ENCODE results near the gene CX3CL1. TPM values are rescaled to one million over a fixed set of nuclear protein-coding genes. Genes with fewer than 3 reads are reported as not detected.
"Not testable (repeated sequence)": the region's sequence is repeated elsewhere in the genome, so short reads cannot be mapped to it uniquely, and the experiment has no call there.

The CX3CL1 gene
- total RNA-seq, 1 donor from 2014 or later, result 3.0 TPM

GRCh38 chr16:57357330-57358085 lies 14.8 kb upstream of the CX3CL1 start:
- DNase-seq (ENCODE audit: low read depth, low spot score), result no peak

DNA sequence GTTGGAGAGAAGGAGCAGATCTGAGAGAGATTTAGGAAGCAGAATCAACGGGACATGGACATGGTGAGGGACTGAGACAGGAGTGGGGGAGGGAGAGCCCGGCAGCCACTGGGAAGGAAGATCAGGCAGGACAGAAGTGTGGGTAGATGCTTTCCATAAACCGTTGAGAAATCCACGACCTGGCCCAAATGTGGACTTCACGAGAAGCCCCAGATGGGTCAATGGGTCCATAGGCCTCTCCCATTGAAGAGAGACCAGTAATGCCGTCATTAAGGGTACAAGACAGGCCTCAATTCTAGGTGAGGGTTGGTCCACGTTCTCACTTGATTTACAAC lies 14.2 kb upstream of the CX3CL1 start:
- DNase-seq (ENCODE audit: low read depth, low spot score), result no peak

DNA sequence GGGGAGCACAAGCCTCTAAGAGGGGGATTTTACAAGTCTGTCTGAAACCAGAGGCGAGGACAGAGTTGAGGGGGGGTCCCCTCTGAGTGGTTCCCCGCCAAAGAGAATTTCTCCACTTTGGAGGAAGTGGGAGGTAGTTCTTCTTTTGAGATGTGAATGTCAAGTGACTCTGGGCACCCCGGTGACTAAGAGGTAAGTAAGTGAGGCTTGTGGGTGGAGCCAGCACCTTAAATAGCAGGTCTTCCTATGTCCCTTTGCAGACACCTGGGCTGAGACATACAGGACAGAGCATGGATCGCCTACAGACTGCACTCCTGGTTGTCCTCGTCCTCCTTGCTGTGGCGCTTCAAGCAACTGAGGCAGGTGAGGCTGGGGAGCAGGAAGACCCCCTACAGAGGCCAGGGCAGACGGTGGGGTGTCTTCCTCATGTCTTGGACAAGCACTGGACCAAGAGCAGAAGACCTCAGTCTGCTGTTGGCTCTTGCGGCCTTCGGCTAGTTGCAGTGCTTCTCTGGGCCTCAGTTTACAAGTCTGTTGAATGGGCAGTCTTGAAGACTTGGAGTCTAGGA lies 13.7 kb upstream of the CX3CL1 start, which contains the start of gene CCL22:
Gene CCL22 (plus strand): TSS at position 257 of the 569 bp plus-strand sequence. CDS start 34 bp downstream, at position 291.
- DNase-seq (ENCODE audit: low read depth, low spot score), result no peak

- DNase-seq (ENCODE audit: low read depth, low spot score), result no peak
Measured at GRCh38 chr16:57360321-57360935, 11.9 kb upstream of the CX3CL1 start.

DNA sequence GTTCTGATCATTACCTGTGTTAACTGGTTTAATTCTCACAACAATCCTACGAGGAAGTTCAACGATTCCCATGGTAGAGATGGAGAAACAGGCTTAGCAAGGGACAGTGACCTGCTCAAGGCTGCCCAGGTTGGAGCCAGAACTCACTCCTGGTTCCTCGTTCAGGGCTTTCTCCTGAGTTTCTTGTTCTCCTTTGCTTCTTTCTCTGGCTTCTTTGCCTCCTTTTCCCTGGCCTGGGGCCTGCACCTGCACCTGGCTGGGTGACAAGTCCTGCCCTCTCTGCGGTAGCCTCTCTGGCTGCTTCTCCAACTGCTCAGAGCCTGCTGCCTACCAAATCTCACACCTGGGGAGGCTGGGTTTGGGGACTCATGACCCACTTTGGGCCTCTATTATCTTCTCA lies 10.9 kb upstream of the CX3CL1 start:
- DNase-seq (ENCODE audit: low read depth, low spot score), result no peak

GRCh38 chr16:57364143-57364542 lies 8.1 kb upstream of the CX3CL1 start:
- DNase-seq (ENCODE audit: low read depth, low spot score), result no peak

DNA sequence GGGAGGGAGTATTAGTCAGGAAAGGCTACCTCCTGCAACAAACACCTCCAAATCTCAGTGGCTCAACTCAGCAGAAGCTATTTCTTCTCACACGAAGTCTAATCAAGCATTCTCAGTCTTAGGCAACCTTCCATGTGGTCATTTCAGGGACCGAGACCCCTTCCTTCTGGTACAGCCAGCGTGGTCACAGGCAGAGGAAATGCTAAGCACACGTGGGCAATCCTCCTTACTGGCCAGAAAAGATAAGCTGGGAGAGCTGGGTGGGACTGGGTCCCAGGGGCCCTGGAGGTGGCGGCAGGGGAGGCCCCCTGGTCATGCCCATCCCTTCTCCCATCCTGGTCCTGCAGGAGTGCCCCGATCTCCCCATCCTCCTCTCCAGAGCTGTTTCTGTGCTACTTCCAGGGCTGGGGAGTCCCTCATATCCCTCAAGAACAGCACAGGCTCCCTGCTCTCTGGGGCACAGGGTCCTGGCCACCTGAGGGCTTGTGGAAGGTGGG lies 5.7 kb upstream of the CX3CL1 start:
- DNase-seq (ENCODE audit: low read depth, low spot score), result no peak

GRCh38 chr16:57367116-57367752 lies 5.1 kb upstream of the CX3CL1 start:
- DNase-seq (ENCODE audit: low read depth, low spot score), result peak; percentile 36

GRCh38 chr16:57371494-57372371 lies 557 bp upstream of the CX3CL1 start:
- no peak for DNase-seq (ENCODE audit: low read depth, low spot score)

DNA sequence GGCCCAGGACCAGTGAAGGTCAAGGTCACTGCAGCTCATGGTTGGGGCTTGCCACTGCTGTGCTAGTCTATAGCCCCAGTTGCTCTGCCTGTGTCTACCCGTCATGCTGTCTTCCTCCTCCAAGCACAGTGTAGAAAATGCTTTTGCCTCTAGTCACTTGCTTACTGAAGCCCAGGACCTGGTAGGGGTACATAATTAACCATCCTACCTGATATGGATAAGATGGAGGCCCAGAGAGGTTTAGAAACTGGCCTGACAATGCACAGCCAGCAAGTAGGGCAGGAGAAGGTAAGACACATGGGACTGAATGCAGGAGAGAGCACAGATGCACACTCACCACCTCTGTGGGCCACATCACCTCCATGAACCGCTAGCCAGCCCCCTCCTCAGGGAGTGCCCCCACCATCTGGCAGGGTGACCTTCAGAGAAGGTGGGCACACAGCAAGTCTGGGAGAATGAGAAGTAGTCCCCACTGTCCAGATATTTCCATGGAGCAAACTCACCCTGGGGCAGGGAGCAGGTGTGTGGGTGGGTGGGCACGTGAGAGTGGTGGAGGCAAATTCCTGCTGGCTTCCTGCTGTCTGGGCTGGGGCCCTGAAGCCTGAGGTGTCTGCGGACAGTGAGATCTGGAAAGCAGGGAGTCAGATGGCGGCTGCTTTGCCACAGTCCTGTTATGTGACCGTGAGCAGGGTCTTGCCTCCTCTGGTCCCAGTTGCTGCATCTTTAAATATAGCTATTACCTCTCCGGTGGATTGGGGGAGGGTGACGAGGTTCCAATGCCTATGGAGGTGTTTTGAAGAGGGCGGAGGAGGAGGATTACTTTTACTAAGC lies 1.0 kb downstream of the CX3CL1 start:
- DNase-seq (ENCODE audit: low read depth, low spot score), result no peak

DNA sequence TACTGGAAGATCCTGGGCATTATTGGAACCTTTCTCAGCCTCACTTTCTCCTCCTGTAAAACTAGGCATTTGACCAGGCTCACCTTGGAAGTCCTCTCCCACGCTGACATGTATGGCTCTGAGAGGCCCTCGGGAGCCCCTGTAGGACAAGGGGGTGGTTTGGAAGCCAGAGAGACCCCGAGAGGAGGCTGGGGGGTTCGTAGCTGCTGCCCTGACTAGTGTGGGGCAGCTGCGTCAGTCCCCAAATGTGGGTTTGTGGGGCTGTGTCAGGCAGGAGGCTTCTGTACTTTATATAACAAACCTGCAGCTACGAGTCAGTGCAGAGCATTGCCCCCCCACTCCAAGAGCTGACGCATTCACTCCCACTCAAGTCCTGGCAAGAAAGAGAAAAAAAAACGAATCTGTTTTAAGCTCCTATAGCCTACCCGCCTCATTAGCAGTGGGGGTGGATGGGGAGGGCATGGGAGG lies 1.8 kb downstream of the CX3CL1 start:
- DNase-seq (ENCODE audit: low read depth, low spot score), result no peak

- DNase-seq (ENCODE audit: low read depth, low spot score), result not testable (repeated sequence)
Measured at GRCh38 chr16:57374925-57375465, 2.7 kb downstream of the CX3CL1 start.

DNA sequence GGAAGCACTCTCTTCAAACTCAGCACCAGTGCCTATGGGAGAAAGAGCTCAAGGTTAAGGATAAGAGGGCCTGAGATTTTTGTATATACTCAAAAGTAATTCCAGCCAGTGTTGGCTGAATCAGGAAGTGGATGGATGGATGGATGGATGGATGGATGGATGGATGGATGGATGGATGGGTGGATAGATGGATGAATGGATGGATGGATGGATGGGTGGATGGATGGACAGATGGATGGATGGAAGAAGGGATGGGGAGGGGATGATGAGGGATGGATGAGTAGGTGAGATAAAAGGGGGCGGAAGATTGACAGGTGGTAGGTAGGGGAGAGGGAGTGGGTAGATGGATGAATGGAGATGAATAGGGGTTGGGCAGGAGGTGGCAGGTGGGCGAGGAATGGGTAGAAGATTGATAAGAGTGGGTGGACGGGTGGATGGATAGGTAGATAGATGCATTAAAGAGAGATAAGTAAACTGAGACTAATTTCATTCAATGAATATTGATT lies 4.1 kb downstream of the CX3CL1 start:
- DNase-seq (ENCODE audit: low read depth, low spot score), result no peak

DNA sequence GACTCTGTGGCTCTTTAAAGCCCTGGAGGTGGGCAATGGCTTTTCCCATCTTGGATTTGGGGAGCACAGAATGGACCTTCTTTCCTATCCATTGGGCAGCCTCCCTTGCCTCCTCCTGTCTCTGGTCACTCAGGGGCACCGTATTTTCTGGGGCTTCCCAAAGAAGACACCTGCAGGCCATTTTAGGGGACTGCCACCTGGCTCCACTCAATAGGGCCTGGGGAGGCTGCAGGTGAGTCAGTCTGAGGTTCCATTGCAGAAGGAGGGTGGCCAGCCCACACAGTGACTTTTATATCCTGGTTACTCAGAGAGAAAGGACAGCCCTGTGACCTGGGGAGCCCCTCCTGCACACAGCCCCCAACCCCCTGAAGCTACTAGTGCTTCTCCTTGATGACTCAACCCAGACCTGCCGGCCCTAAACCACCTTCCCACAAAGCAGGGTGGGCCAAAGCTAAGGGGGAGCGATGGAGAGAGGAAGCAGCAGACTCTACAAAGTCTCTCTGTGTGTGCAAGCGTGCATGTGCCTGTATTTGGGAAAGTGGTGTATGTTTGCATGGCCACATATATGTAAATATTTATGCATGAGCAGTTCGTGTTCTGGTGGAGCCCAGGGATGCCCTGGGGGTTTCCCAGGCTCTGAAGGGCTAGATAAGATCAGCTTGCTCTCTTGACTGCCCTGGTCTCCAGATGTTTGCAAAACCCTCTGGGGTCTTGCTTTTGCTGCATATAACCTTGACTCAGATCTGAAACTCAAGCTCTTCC lies 5.0 kb downstream of the CX3CL1 start:
- no peak for DNase-seq (ENCODE audit: low read depth, low spot score)

DNA sequence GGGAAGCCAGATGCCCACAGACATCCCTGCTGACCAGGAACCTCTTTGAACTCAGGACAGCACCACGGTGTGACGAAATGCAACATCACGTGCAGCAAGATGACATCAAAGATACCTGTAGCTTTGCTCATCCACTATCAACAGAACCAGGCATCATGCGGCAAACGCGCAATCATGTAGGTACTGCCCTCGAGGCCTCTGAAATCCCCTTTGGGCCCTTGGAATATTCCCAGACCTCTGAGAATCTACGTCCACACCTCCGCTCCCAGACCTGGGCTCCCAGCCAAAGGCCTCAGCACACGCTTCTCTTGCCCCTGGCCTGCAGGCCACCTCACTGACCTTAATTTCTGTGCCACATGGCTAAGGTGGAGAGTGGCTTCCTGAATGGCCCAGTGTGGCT lies 7.3 kb downstream of the CX3CL1 start:
- DNase-seq (ENCODE audit: low read depth, low spot score), result no peak

GRCh38 chr16:57380671-57381462 lies 8.6 kb downstream of the CX3CL1 start:
- DNase-seq (ENCODE audit: low read depth, low spot score), result no peak

- no peak for DNase-seq (ENCODE audit: low read depth, low spot score)
Measured at GRCh38 chr16:57381791-57382534, 9.7 kb downstream of the CX3CL1 start.

Measured in pulmonary artery endothelial cell (primary cell).